Measurements from ENCODE around the gene PLPP4.

The PLPP4 gene

DNA sequence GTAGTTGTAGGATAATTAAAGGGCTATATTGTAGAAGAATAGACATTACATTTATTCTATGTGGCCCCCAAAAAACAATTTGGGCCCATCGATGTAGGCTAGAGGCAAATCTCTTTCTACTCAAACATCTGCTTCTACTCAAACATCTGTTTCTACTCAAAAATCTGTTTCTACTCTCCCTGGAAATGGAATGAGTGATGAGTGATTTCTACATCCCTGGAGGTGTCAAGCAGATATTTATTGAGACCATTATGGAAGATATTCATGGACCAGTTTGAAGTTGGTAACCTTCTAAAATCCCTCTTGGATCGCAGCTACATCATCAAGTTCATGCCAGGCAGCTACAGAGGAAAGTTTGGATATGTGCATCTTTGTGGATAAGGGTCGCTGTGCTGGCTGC is 5.1 kb upstream of the PLPP4 start:
- no peaks in the 10 kb centered on the region for H3K4me1 ChIP-seq (ENCODE audit: low read length)
- no peak for TF ChIP-seq EZH2phosphoT487 (IDR thresholded peaks at IDR 0.05; ENCODE audit: low read depth)
- TF ChIP-seq, protein P1, sequence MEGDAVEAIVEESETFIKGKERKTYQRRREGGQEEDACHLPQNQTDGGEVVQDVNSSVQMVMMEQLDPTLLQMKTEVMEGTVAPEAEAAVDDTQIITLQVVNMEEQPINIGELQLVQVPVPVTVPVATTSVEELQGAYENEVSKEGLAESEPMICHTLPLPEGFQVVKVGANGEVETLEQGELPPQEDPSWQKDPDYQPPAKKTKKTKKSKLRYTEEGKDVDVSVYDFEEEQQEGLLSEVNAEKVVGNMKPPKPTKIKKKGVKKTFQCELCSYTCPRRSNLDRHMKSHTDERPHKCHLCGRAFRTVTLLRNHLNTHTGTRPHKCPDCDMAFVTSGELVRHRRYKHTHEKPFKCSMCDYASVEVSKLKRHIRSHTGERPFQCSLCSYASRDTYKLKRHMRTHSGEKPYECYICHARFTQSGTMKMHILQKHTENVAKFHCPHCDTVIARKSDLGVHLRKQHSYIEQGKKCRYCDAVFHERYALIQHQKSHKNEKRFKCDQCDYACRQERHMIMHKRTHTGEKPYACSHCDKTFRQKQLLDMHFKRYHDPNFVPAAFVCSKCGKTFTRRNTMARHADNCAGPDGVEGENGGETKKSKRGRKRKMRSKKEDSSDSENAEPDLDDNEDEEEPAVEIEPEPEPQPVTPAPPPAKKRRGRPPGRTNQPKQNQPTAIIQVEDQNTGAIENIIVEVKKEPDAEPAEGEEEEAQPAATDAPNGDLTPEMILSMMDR (IDR thresholded peaks at IDR 0.05; ENCODE audit: low read depth, low read length), result no peak
- H3K27me3 ChIP-seq (ENCODE audit: low read depth, low read length), result no peaks in the 10 kb centered on the region
- no peak overlapping the region for H3K4me3 ChIP-seq (ENCODE audit: low read length)
- no peak overlapping the region for H3K27ac ChIP-seq (ENCODE audit: low read length)
- no peaks in the 10 kb centered on the region for H3K79me2 ChIP-seq (ENCODE audit: low read length)
- H3K36me3 ChIP-seq (replicated peaks; ENCODE audit: low read depth, low read length), result no peaks in the 10 kb centered on the region
- H3K4me2 ChIP-seq (ENCODE audit: low read length), result no peak overlapping the region
- no peak overlapping the region for H3K9ac ChIP-seq (ENCODE audit: low read length)
- H3K9me3 ChIP-seq (ENCODE audit: insufficient read depth, low read length), result no peaks in the 10 kb centered on the region
- no peaks in the 10 kb centered on the region for H4K20me1 ChIP-seq (ENCODE audit: insufficient read depth, low read length)
- H2AFZ ChIP-seq (ENCODE audit: low read depth, low read length), result no peak overlapping the region

DNA sequence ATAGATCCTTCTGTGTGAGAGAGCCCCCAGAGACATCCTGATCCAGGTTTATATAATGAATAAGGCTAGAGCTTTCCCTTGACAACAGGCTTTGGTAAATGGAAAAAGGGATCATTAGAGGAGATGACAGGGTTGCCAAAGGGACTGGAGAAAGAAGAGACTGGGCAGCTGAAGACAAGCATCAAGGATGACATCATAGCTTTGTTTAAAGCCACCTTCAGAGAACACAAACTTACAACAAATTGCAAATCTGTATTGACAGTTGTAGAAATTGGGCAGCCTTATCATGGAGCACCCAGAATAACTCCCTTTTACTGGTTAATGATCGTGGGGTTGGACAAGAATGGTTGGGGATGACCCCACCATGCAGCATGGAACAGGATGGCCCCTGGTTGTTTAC is 3.7 kb upstream of the PLPP4 start:
- TF ChIP-seq, protein P1 (IDR thresholded peaks at IDR 0.05; ENCODE audit: low read depth, low read length), result no peak
- no peak for TF ChIP-seq EZH2phosphoT487 (IDR thresholded peaks at IDR 0.05; ENCODE audit: low read depth)

DNA sequence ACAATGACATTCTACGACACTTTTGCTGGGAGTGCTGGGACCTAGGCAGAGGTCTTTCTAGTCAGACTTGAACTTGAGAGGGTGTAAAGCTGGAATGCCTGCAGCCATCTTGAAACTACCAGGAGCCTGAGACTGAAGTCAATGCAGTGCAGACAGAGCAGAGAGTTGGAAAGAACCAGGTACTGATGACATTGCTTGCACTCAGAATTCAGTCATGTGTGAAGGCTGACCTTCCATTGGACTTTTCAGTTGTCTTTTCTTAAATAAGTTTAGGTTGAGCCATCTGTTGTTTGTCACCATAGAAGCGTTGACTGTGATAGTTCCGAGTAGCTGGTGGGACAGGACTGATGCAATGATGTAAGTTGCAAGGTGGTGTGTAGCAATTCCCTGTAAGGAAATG is 3.1 kb upstream of the PLPP4 start:
- Histone ChIP-seq H4K20me1 (ENCODE audit: insufficient read depth, low read length) (no peaks in the 10 kb centered on the region), H3K9ac (ENCODE audit: low read length) (no peak overlapping the region), H3K4me2 (ENCODE audit: low read length) (no peak overlapping the region), H3K36me3 (replicated peaks; ENCODE audit: low read depth, low read length) (no peaks in the 10 kb centered on the region), H3K79me2 (ENCODE audit: low read length) (no peaks in the 10 kb centered on the region), H3K4me3 (ENCODE audit: low read length) (no peak overlapping the region), H3K9me3 (ENCODE audit: insufficient read depth, low read length) (no peaks in the 10 kb centered on the region), H3K4me1 (ENCODE audit: low read length) (no peaks in the 10 kb centered on the region), H3K27me3 (ENCODE audit: low read depth, low read length) (no peaks in the 10 kb centered on the region), H3K27ac (ENCODE audit: low read length) (no peak overlapping the region), H2AFZ (ENCODE audit: low read depth, low read length) (no peak overlapping the region)
- TF ChIP-seq, protein P1 (IDR thresholded peaks at IDR 0.05; ENCODE audit: low read depth, low read length), result no peak
- TF ChIP-seq EZH2phosphoT487 (IDR thresholded peaks at IDR 0.05; ENCODE audit: low read depth), result no peak

More for the DNA sequence above, 3.7 kb upstream of the PLPP4 start:
- H3K9me3 ChIP-seq (ENCODE audit: insufficient read depth, low read length), result no peaks in the 10 kb centered on the region
- no peak overlapping the region for H3K4me2 ChIP-seq (ENCODE audit: low read length)
- no peak overlapping the region for H3K9ac ChIP-seq (ENCODE audit: low read length)
- no peaks in the 10 kb centered on the region for H3K79me2 ChIP-seq (ENCODE audit: low read length)
- H3K4me3 ChIP-seq (ENCODE audit: low read length), result no peak overlapping the region
- H3K4me1 ChIP-seq (ENCODE audit: low read length), result no peaks in the 10 kb centered on the region
- no peaks in the 10 kb centered on the region for H3K27me3 ChIP-seq (ENCODE audit: low read depth, low read length)
- H2AFZ ChIP-seq (ENCODE audit: low read depth, low read length), result no peak overlapping the region
- H3K36me3 ChIP-seq (replicated peaks; ENCODE audit: low read depth, low read length), result no peaks in the 10 kb centered on the region
- no peaks in the 10 kb centered on the region for H4K20me1 ChIP-seq (ENCODE audit: insufficient read depth, low read length)
- H3K27ac ChIP-seq (ENCODE audit: low read length), result no peak overlapping the region

DNA sequence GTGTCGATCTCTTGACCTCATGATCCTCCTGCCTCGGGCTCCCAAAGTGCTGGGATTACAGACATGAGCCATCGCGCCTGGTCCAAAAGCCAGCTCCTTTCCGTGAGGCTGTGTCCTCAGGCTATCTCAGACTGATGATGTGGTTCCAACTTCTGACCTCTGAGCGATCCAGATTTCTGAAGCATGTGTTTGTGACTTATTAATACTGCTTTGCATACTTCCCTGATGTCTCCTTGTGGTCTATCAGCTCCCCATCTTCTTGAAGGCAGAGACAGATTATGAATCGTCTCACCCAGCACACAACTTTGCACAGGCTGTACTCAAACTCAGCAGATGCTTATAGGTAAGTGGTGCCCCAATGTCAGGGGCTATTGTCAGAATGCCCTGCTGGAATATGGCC is 2.0 kb upstream of the PLPP4 start:
- H3K36me3 ChIP-seq (replicated peaks; ENCODE audit: low read depth, low read length), result no peaks in the 10 kb centered on the region
- no peak overlapping the region for H3K4me3 ChIP-seq (ENCODE audit: low read length)
- no peaks in the 10 kb centered on the region for H3K9me3 ChIP-seq (ENCODE audit: insufficient read depth, low read length)
- H3K4me2 ChIP-seq (ENCODE audit: low read length), result no peak overlapping the region
- H3K79me2 ChIP-seq (ENCODE audit: low read length), result no peaks in the 10 kb centered on the region
- no peaks in the 10 kb centered on the region for H4K20me1 ChIP-seq (ENCODE audit: insufficient read depth, low read length)
- no peaks in the 10 kb centered on the region for H3K4me1 ChIP-seq (ENCODE audit: low read length)
- H2AFZ ChIP-seq (ENCODE audit: low read depth, low read length), result no peak overlapping the region
- H3K9ac ChIP-seq (ENCODE audit: low read length), result no peak overlapping the region
- no peak for TF ChIP-seq EZH2phosphoT487 (IDR thresholded peaks at IDR 0.05; ENCODE audit: low read depth)
- no peak overlapping the region for H3K27ac ChIP-seq (ENCODE audit: low read length)
- no peaks in the 10 kb centered on the region for H3K27me3 ChIP-seq (ENCODE audit: low read depth, low read length)

- Histone ChIP-seq H3K27ac (ENCODE audit: low read length) (no peak overlapping the region), H4K20me1 (ENCODE audit: insufficient read depth, low read length) (no peaks in the 10 kb centered on the region), H3K79me2 (ENCODE audit: low read length) (no peaks in the 10 kb centered on the region), H3K36me3 (replicated peaks; ENCODE audit: low read depth, low read length) (no peaks in the 10 kb centered on the region), H3K9me3 (ENCODE audit: insufficient read depth, low read length) (no peaks in the 10 kb centered on the region), H3K27me3 (ENCODE audit: low read depth, low read length) (no peaks in the 10 kb centered on the region), H3K9ac (ENCODE audit: low read length) (no peak overlapping the region), H3K4me3 (ENCODE audit: low read length) (peak overlapping the region; percentile 80; the same call in 1 of the 2 replicates), H2AFZ (ENCODE audit: low read depth, low read length) (no peak overlapping the region), H3K4me2 (ENCODE audit: low read length) (peak overlapping the region; percentile 76; the same call in 1 of the 2 replicates), H3K4me1 (ENCODE audit: low read length) (no peaks in the 10 kb centered on the region)
- TF ChIP-seq, protein P1 (IDR thresholded peaks at IDR 0.05; ENCODE audit: low read depth, low read length), result no peak
- TF ChIP-seq EZH2phosphoT487 (IDR thresholded peaks at IDR 0.05; ENCODE audit: low read depth), result no peak
Observed at GRCh38 chr10:120455606-120456005, 1.4 kb upstream of the PLPP4 start.

All from OCI-LY3 (cell line).